ENCODE measurements around the gene ZNF678. TPM values are rescaled to one million over a fixed set of nuclear protein-coding genes. Genes with fewer than 3 reads are reported as not detected.
A peak's percentile ranks its signal among the peaks of the same experiment; 100 is the strongest.

Gene ZNF678
- total RNA-seq, 1 donor from 2014 or later: 63.8 TPM

DNA sequence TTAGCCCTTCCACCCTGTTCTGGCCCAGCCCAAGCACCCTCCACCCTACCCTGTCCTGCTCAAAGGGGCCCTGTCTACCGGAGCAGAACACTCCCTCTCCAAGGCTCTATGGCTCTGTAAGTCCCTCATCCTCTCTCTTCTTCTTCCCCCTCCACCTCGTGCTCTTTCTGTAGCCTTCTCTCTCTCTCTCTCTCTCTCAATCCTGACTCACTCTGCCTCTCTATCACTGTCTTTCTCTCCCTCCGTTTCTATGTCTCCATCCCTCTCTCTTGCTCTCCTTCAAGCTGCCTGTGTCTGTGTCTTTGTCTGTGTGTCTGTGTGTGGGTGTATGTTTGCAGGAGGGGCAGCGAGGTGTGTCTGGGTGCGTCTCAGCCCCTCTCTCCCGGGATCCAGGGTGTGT lies 1.3 kb upstream of the ZNF678 start:
- Histone ChIP-seq H3K27me3 (no peaks in the 10 kb centered on the region), H3K36me3 (peaks cover 3% of the 10 kb centered on the region), H3K4me3 (no peak overlapping the region), H3K9ac (no peak overlapping the region), H3K9me3 (ENCODE audit: low read depth) (no peaks in the 10 kb centered on the region), H3K4me1 (peaks cover 11% of the 10 kb centered on the region), H2AFZ (replicated peaks) (no peak overlapping the region), H4K20me1 (ENCODE audit: low read depth) (no peaks in the 10 kb centered on the region), H3K4me2 (no peak overlapping the region), H3K79me2 (ENCODE audit: low read depth) (peaks cover 33% of the 10 kb centered on the region), H3K27ac (no peak overlapping the region), H3F3A (ENCODE audit: low read depth) (peaks cover 12% of the 10 kb centered on the region)
- H3K4me3 Mint-ChIP-seq: peak overlapping the region; percentile 9
- no peak for DNase-seq (ENCODE audit: low spot score)
- peaks cover 4% of the 10 kb centered on the region for H3K27me3 Mint-ChIP-seq (ENCODE audit: insufficient read depth, low read depth)
- peaks cover 32% of the 10 kb centered on the region for H3K36me3 Mint-ChIP-seq
- H3K9me3 Mint-ChIP-seq: peaks cover 45% of the 10 kb centered on the region
- H3K27ac Mint-ChIP-seq: peak overlapping the region; percentile 24
- no peak for TF ChIP-seq CTCF (IDR thresholded peaks at IDR 0.05)
- TF ChIP-seq EZH2phosphoT487 (IDR thresholded peaks at IDR 0.05): no peak
- no peak for TF ChIP-seq EZH2 (IDR thresholded peaks at IDR 0.05)
- peaks cover 10% of the 10 kb centered on the region for H3K4me1 Mint-ChIP-seq

DNA sequence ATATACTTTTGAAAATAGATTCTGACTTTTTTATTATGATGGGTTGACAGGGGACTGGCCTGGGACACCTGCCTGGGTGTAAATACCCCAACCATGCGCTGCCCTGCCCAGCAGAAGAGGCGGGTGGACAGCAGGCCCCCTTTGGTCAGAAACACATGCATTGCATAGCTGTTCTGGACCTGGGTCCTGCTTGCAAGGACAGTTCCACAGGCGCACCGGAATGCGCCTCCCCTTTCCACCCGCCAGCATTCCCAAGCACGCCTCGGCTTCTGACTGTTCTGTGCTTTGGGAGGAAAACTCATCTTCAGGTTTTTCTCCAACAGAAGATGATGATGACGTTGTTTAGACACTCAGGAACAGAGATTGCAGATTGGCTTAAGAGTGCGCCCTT lies 428 bp upstream of the ZNF678 start:
- Histone ChIP-seq H3F3A (ENCODE audit: low read depth) (peaks cover 12% of the 10 kb centered on the region), H3K36me3 (peaks cover 3% of the 10 kb centered on the region), H2AFZ (replicated peaks) (peak overlapping the region; percentile 99), H3K79me2 (ENCODE audit: low read depth) (peaks cover 42% of the 10 kb centered on the region), H3K27me3 (no peaks in the 10 kb centered on the region), H3K27ac (no peak overlapping the region), H3K4me2 (no peak overlapping the region), H3K4me1 (peaks cover 16% of the 10 kb centered on the region), H3K9me3 (ENCODE audit: low read depth) (no peaks in the 10 kb centered on the region), H3K9ac (no peak overlapping the region), H4K20me1 (ENCODE audit: low read depth) (peaks cover 6% of the 10 kb centered on the region), H3K4me3 (peak overlapping the region; percentile 81)
- H3K4me1 Mint-ChIP-seq: peaks cover 10% of the 10 kb centered on the region
- H3K27me3 Mint-ChIP-seq (ENCODE audit: insufficient read depth, low read depth): peaks cover 2% of the 10 kb centered on the region
- peak overlapping the region; percentile 97 for H3K4me3 Mint-ChIP-seq
- DNase-seq (ENCODE audit: low spot score): no peak
- H3K27ac Mint-ChIP-seq: peak overlapping the region; percentile 98
- no peak for TF ChIP-seq EZH2 (IDR thresholded peaks at IDR 0.05)
- TF ChIP-seq CTCF (IDR thresholded peaks at IDR 0.05): no peak
- TF ChIP-seq EZH2phosphoT487 (IDR thresholded peaks at IDR 0.05): no peak
- peaks cover 38% of the 10 kb centered on the region for H3K36me3 Mint-ChIP-seq
- H3K9me3 Mint-ChIP-seq: peaks cover 52% of the 10 kb centered on the region

- Histone ChIP-seq H3K27ac (no peak overlapping the region), H3K79me2 (ENCODE audit: low read depth) (peaks cover 83% of the 10 kb centered on the region), H3K9me3 (ENCODE audit: low read depth) (no peaks in the 10 kb centered on the region), H2AFZ (replicated peaks) (no peak overlapping the region), H3K9ac (no peak overlapping the region), H4K20me1 (ENCODE audit: low read depth) (peaks cover 14% of the 10 kb centered on the region), H3K4me2 (peak overlapping the region; percentile 21), H3K4me1 (peaks cover 16% of the 10 kb centered on the region), H3K36me3 (peaks cover 3% of the 10 kb centered on the region), H3K4me3 (no peak overlapping the region), H3K27me3 (no peaks in the 10 kb centered on the region), H3F3A (ENCODE audit: low read depth) (peaks cover 12% of the 10 kb centered on the region)
- H3K9me3 Mint-ChIP-seq: peaks cover 74% of the 10 kb centered on the region
- peaks cover 1% of the 10 kb centered on the region for H3K27me3 Mint-ChIP-seq (ENCODE audit: insufficient read depth, low read depth)
- DNase-seq (ENCODE audit: low spot score): no peak
- H3K4me1 Mint-ChIP-seq: peaks cover 10% of the 10 kb centered on the region
- H3K4me3 Mint-ChIP-seq: no peak overlapping the region
- H3K36me3 Mint-ChIP-seq: peaks cover 59% of the 10 kb centered on the region
- TF ChIP-seq EZH2phosphoT487 (IDR thresholded peaks at IDR 0.05) (no peak), CTCF (IDR thresholded peaks at IDR 0.05) (no peak), EZH2 (IDR thresholded peaks at IDR 0.05) (no peak)
- H3K27ac Mint-ChIP-seq: no peak overlapping the region
Measured at GRCh38 chr1:227567256-227567655, 3.9 kb downstream of the ZNF678 start.

Measured in neural progenitor cell (in vitro differentiated cells).